GM18867 (cell line): ENCODE results near the gene B3GNT3.

Experiments used
- ATAC-seq: cut with Tn5 transposase; IDR thresholded peaks from one replicate; pipeline ENCODE4 v1.9.1; 2021; ENCODE audit warnings: mild to moderate bottlenecking, moderate library complexity; ENCODE audit not compliant: unreplicated experiment

B3GNT3 gene

DNA sequence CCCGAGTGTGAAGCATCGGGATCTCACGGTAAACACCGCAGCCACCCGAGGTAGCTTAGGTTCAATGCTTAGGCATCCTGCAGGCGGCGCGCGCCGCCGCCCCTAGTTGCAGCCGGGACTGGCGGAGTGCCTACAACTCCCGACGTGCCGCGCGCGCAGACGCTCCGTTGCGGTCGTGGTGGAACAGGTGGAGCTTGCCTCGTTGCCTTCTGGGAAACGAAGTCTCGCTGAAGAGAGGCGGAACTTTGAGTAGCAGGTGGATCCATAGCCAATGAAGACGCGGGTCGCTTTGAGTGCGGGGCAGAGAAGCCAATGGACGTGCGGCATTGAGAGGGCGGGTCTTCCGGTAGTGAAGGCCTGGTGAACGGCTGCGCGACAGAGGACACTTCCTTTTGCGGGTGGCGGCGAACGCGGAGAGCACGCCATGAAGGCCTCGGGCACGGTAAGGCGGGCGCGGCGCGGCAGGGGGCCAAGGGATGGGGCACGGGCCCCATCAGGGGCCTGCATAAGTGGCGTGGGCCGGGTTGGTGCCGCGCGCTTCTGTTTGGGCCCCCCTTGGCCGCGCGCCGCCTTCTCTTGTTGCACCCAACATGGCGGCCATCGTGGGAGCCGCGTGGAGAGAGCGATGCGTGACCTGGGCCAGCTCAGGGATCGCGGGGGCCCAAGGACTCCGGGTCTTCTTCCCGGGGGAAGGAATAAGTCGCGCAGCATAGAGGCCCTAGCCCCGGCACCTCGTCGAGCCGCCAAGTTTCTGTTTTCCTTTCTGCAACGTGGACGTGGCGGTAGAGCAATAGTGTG, 64.8 kb downstream of the B3GNT3 start, which contains the start of gene RPL18A:
Gene RPL18A (plus strand): TSS at position 378 of the 798 bp plus-strand sequence. CDS start 47 bp downstream, at position 425.
- peak; percentile 93 for ATAC-seq

DNA sequence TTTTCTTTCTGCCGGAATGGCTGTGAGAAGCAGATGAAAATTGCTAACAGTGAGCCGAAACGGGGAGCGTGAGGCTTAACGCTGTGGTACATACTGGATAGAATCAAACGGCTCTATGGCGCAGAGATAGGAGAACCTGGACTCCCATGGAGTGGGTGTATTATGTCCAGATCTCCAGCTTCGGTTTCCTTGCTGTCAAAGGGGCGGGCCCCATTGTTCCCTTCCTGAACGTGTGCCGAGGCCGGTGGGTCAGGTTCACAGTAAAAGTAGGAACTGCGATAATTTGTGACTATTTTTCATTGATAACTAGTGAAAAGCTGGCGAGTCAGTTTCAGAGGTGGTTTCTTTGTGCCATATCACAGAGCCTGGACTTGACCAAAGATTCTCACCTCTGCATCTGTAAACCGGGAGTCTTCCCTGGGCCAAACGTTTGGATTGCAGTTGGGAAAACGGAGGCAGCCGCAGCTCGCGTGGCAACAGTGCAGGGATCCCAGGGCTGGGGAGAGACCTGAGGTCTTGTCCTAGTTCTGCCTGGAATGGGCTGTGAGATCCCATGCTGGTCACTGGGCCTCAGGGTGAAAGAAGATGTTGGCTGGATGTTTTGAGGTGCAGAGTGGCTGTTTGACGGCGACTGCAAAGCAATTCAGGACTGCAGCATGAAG, 65.5 kb downstream of the B3GNT3 start:
- no peak for ATAC-seq

DNA sequence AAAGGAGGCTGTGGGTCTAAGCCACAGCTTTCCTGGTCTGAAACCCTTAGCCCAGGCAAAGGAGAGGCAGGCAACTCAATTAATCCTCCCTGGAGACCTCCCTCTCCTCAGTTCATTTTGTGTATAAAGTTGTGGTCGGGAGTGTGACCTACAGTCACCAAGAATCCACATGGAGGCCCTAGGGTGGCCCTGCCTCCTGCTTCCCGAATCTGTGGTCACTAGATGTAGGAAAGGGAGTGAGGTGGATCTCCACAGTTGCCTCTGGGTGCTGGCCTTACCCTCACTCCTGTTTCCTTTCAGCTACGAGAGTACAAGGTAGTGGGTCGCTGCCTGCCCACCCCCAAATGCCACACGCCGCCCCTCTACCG, 66.0 kb downstream of the B3GNT3 start:
- no peak for ATAC-seq

DNA sequence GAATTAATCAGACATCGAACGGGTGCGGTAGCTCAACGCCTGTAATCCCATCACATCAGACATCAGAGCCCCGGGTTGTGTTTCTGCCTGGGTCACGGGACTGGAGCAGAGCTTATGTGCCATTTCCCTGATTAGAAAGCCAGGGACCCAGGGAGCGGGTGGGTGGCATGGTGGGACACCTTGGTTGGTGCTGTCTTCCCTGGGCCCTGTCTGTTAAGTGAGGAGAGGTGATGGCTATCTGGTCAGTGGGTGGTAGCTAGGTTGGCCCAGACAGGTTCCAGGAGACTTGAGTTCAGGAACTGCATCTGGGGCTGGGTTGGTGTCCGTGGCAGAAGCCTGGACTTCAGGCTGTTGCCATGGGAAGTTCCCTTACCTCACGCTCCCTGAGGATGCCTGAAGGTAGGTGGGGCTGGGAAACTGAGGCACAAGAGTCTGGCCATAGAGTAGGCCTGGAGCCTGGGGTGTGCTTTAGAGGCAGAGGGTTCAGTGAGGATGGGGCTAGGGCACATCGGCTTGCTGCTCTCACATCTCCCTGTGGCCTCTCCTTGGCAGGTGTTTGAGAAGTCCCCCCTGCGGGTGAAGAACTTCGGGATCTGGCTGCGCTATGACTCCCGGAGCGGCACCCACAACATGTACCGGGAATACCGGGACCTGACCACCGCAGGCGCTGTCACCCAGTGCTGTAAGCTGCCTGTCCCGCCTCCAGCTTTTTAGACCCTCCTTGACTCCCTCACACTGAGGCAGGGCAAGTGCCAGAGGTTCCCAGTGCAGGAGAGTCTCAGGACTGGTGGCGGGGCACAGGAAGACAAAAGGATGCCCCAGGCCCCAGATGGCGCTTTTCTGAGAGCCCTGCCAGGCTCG, 66.8 kb downstream of the B3GNT3 start:
- no peak for ATAC-seq

DNA sequence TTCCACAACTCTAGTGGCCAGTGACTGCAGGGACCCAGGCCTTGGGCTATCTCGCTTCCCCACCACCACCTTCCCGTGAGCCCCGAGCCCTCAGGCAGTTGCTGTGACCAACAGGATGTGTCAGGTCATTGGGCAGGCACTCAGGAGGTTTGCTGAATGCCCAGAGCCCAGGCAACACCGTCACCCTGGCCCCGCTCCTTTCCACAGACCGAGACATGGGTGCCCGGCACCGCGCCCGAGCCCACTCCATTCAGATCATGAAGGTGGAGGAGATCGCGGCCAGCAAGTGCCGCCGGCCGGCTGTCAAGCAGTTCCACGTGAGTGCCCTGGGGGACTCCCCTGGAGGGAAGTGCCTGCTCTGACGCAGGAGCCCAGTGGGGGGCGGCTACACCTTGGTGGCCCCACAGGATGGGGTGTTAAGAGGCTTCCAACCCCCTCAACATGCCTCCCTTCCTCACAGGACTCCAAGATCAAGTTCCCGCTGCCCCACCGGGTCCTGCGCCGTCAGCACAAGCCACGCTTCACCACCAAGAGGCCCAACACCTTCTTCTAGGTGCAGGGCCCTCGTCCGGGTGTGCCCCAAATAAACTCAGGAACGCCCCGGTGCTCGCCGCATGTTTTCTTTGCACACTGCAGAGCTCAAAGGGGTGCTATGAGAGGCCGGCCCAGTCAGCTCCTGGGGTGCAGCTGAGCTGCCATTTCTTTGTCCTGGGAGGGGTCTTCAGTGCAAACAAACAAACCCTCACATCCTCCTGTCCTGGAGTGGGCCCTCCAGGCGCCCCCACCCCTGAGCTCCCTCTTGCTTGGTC, 68.0 kb downstream of the B3GNT3 start:
- no peak for ATAC-seq
